Measurements from ENCODE around the gene DVL2. TPM values are rescaled to one million over a fixed set of nuclear protein-coding genes. Genes with fewer than 3 reads are reported as not detected.
"Not testable (repeated sequence)": the region's sequence is repeated elsewhere in the genome, so short reads cannot be mapped to it uniquely, and the experiment has no call there.

DVL2 gene
- total RNA-seq, 1 donor, result 106 TPM

- no peaks in the 10 kb centered on the region for H3K27me3 ChIP-seq (ENCODE audit: insufficient read depth, low read length)
These were observed 50.2 kb downstream of the DVL2 start for GRCh38 chr17:7184091-7184488.

GRCh38 chr17:7183433-7184090, 50.8 kb downstream of the DVL2 start:
- no peaks in the 10 kb centered on the region for H3K79me2 ChIP-seq (ENCODE audit: insufficient read depth, low read length)
- H3K4me1 ChIP-seq (ENCODE audit: insufficient read depth, low read length), result no peaks in the 10 kb centered on the region
- no peak overlapping the region for H3K4me3 ChIP-seq (ENCODE audit: insufficient read depth, low read length)
- no peak overlapping the region for H3K4me2 ChIP-seq (ENCODE audit: insufficient read depth, low read length)
- no peak overlapping the region for H2AFZ ChIP-seq (ENCODE audit: low read length)
- no peaks in the 10 kb centered on the region for H3K9me3 ChIP-seq (ENCODE audit: low read depth, low read length)
- H3K36me3 ChIP-seq (ENCODE audit: insufficient read depth, low read length), result peaks cover 4% of the 10 kb centered on the region
- no peaks in the 10 kb centered on the region for H4K20me1 ChIP-seq (ENCODE audit: insufficient read depth, low read length)
- no peak overlapping the region for H3K27ac ChIP-seq (ENCODE audit: low read depth, low read length)
- no peaks in the 10 kb centered on the region for H3K27me3 ChIP-seq (ENCODE audit: insufficient read depth, low read length)
- peak; percentile 54 for DNase-seq (ENCODE audit: insufficient read length, low spot score, missing footprints)
- TF ChIP-seq CTCF (IDR thresholded peaks at IDR 0.05; ENCODE audit: extremely low read depth, low read depth, low read length), result no peak

More at GRCh38 chr17:7184091-7184488, 50.2 kb downstream of the DVL2 start:
- Histone ChIP-seq H4K20me1 (ENCODE audit: insufficient read depth, low read length) (no peaks in the 10 kb centered on the region), H2AFZ (ENCODE audit: low read length) (no peak overlapping the region), H3K36me3 (ENCODE audit: insufficient read depth, low read length) (peaks cover 4% of the 10 kb centered on the region), H3K79me2 (ENCODE audit: insufficient read depth, low read length) (no peaks in the 10 kb centered on the region), H3K4me2 (ENCODE audit: insufficient read depth, low read length) (no peak overlapping the region), H3K9me3 (ENCODE audit: low read depth, low read length) (no peaks in the 10 kb centered on the region), H3K4me3 (ENCODE audit: insufficient read depth, low read length) (no peak overlapping the region), H3K4me1 (ENCODE audit: insufficient read depth, low read length) (no peaks in the 10 kb centered on the region), H3K27ac (ENCODE audit: low read depth, low read length) (no peak overlapping the region)
- DNase-seq (ENCODE audit: insufficient read length, low spot score, missing footprints), result no peak
- no peak for TF ChIP-seq CTCF (IDR thresholded peaks at IDR 0.05; ENCODE audit: extremely low read depth, low read depth, low read length)

- not testable (repeated sequence) for H3K9me3 ChIP-seq (ENCODE audit: low read depth, low read length); H3K4me3 ChIP-seq (ENCODE audit: insufficient read depth, low read length); H2AFZ ChIP-seq (ENCODE audit: low read length); H3K27ac ChIP-seq (ENCODE audit: low read depth, low read length); H3K79me2 ChIP-seq (ENCODE audit: insufficient read depth, low read length); H3K27me3 ChIP-seq (ENCODE audit: insufficient read depth, low read length); DNase-seq (ENCODE audit: insufficient read length, low spot score, missing footprints); H3K36me3 ChIP-seq (ENCODE audit: insufficient read depth, low read length); H3K4me2 ChIP-seq (ENCODE audit: insufficient read depth, low read length); H4K20me1 ChIP-seq (ENCODE audit: insufficient read depth, low read length)
- H3K4me1 ChIP-seq (ENCODE audit: insufficient read depth, low read length), result peaks cover 14% of the 10 kb centered on the region
These were observed 52.2 kb downstream of the DVL2 start for GRCh38 chr17:7182101-7182500.

- peaks cover 15% of the 10 kb centered on the region for H3K4me1 ChIP-seq (ENCODE audit: insufficient read depth, low read length)
- H3K9me3 ChIP-seq (ENCODE audit: low read depth, low read length), result no peaks in the 10 kb centered on the region
- no peak for TF ChIP-seq CTCF (IDR thresholded peaks at IDR 0.05; ENCODE audit: extremely low read depth, low read depth, low read length)
- peak; percentile 68 for DNase-seq (ENCODE audit: insufficient read length, low spot score, missing footprints)
- H3K4me3 ChIP-seq (ENCODE audit: insufficient read depth, low read length), result peak within 1 kb of the TSS; percentile 72
- no peak within 1 kb of the TSS for H3K27ac ChIP-seq (ENCODE audit: low read depth, low read length)
- peak within 1 kb of the TSS; percentile 79 for H2AFZ ChIP-seq (ENCODE audit: low read length)
- no peaks in the 10 kb centered on the region for H3K36me3 ChIP-seq (ENCODE audit: insufficient read depth, low read length)
- H3K27me3 ChIP-seq (ENCODE audit: insufficient read depth, low read length), result peaks cover 4% of the 10 kb centered on the region
- no peaks in the 10 kb centered on the region for H4K20me1 ChIP-seq (ENCODE audit: insufficient read depth, low read length)
- no peaks in the 10 kb centered on the region for H3K79me2 ChIP-seq (ENCODE audit: insufficient read depth, low read length)
- H3K4me2 ChIP-seq (ENCODE audit: insufficient read depth, low read length), result peak within 1 kb of the TSS; percentile 87
These were observed 54.7 kb downstream of the DVL2 start, which contains the start of gene ASGR1 for GRCh38 chr17:7179317-7180254. Gene ASGR1 (minus strand): TSS chr17:7179370. CDS start chr17:7178563, 807 bp downstream.
